ENCODE data around the gene CERKL. TPM values are rescaled to one million over a fixed set of nuclear protein-coding genes. Genes with fewer than 3 reads are reported as not detected.

CERKL gene
- total and polyA plus RNA-seq, 2 donors from 2014 or later: 7.8 to 8.0 TPM

GRCh38 chr2:181616715-181617114 lies 40.2 kb downstream of the CERKL start:
- intact Hi-C loops (cut with DNase I): no loop called here
- no peaks in the 10 kb centered on the region for H3K9me3 ChIP-seq (ENCODE audit: control insufficient read depth in 2 of 3, insufficient read depth in 1 of 3, low read length in 3 of 3)
- H3K36me3 ChIP-seq (ENCODE audit: control insufficient read depth in 2 of 3, insufficient read depth in 3 of 3, low read length in 3 of 3): no peaks in the 10 kb centered on the region
- H3K9ac ChIP-seq (ENCODE audit: low read length in 3 of 3): no peak overlapping the region
- no peak for DNase-seq
- TF ChIP-seq CTCF (IDR thresholded peaks at IDR 0.05; ENCODE audit: borderline replicate concordance, extremely low read depth, insufficient read depth): no peak
- H3K4me3 ChIP-seq (ENCODE audit: low read length in 3 of 3): no peak overlapping the region
- FAIRE-seq: no peak
- H3K27ac ChIP-seq (ENCODE audit: low read depth in 2 of 2, low read length in 2 of 2): no peak overlapping the region
- H3K4me1 ChIP-seq (ENCODE audit: control insufficient read depth in 2 of 3, insufficient read depth in 2 of 3, low read depth in 1 of 3, low read length in 3 of 3): peaks cover 0 to 9% (median 0%) of the 10 kb centered on the region in 3 donors
- no peaks in the 10 kb centered on the region for H3K27me3 ChIP-seq (ENCODE audit: control insufficient read depth, insufficient read depth, low read length)

- intact Hi-C loops (cut with DNase I): no loop called here
- no peak overlapping the region for H3K9ac ChIP-seq (ENCODE audit: low read length in 3 of 3)
- DNase-seq (no peak), FAIRE-seq (no peak)
- H3K4me1 ChIP-seq (ENCODE audit: control insufficient read depth in 2 of 3, insufficient read depth in 2 of 3, low read depth in 1 of 3, low read length in 3 of 3): peaks cover 0 to 9% (median 0%) of the 10 kb centered on the region in 3 donors
- no peaks in the 10 kb centered on the region for H3K27me3 ChIP-seq (ENCODE audit: control insufficient read depth, insufficient read depth, low read length)
- H3K27ac ChIP-seq (ENCODE audit: low read depth in 2 of 2, low read length in 2 of 2): no peak overlapping the region
- no peak for TF ChIP-seq CTCF (IDR thresholded peaks at IDR 0.05; ENCODE audit: borderline replicate concordance, extremely low read depth, insufficient read depth)
- no peaks in the 10 kb centered on the region for H3K36me3 ChIP-seq (ENCODE audit: control insufficient read depth in 2 of 3, insufficient read depth in 3 of 3, low read length in 3 of 3)
- H3K9me3 ChIP-seq (ENCODE audit: control insufficient read depth in 2 of 3, insufficient read depth in 1 of 3, low read length in 3 of 3): no peaks in the 10 kb centered on the region
- no peak overlapping the region for H3K4me3 ChIP-seq (ENCODE audit: low read length in 3 of 3)
These were observed 41.8 kb downstream of the CERKL start for GRCh38 chr2:181614874-181615638.

GRCh38 chr2:181613241-181613640 lies 43.7 kb downstream of the CERKL start:
- no peak for DNase-seq
- Histone ChIP-seq H3K9me3 (ENCODE audit: control insufficient read depth in 2 of 3, insufficient read depth in 1 of 3, low read length in 3 of 3) (no peaks in the 10 kb centered on the region), H3K4me1 (ENCODE audit: control insufficient read depth in 2 of 3, insufficient read depth in 2 of 3, low read depth in 1 of 3, low read length in 3 of 3) (no peaks in the 10 kb centered on the region), H3K27me3 (ENCODE audit: control insufficient read depth, insufficient read depth, low read length) (no peaks in the 10 kb centered on the region), H3K9ac (ENCODE audit: low read length in 3 of 3) (no peak overlapping the region), H3K4me3 (ENCODE audit: low read length in 3 of 3) (no peak overlapping the region), H3K27ac (ENCODE audit: low read depth in 2 of 2, low read length in 2 of 2) (no peak overlapping the region), H3K36me3 (ENCODE audit: control insufficient read depth in 2 of 3, insufficient read depth in 3 of 3, low read length in 3 of 3) (no peaks in the 10 kb centered on the region)
- FAIRE-seq: no peak
- intact Hi-C loops (cut with DNase I): no loop called here
- no peak for TF ChIP-seq CTCF (IDR thresholded peaks at IDR 0.05; ENCODE audit: borderline replicate concordance, extremely low read depth, insufficient read depth)

Measured in kidney (tissue), 14 donors.